Smooth muscle cell (in vitro differentiated cells): ENCODE results near the gene GCM1. TPM values are rescaled to one million over a fixed set of nuclear protein-coding genes. Genes with fewer than 3 reads are reported as not detected.
"Not testable (repeated sequence)": the region's sequence is repeated elsewhere in the genome, so short reads cannot be mapped to it uniquely, and the experiment has no call there.

Experiments
- DNase-seq: peaks from one replicate; lab custom pipeline; 2025; ENCODE audit not compliant: unreplicated experiment; lab: John Stamatoyannopoulos, UW
- H2AFZ ChIP-seq: fragments of 200-600 bp; sonication (generic); 2 replicates; pipeline ENCODE4 v1.6.0; 2016; ENCODE audit warnings: antibody characterized with exemption, low read depth, mild to moderate bottlenecking
- H3F3A ChIP-seq: fragments of 200-600 bp; sonication (generic); 2 replicates; pipeline ENCODE4 v1.6.0; 2017; ENCODE audit warnings: antibody characterized with exemption, low read depth
- H3K27ac ChIP-seq: fragments of 200-600 bp; sonication (generic); 2 replicates; pipeline ENCODE4 v1.5.1; 2016; ENCODE audit warnings: low read depth, mild to moderate bottlenecking
- H3K27me3 ChIP-seq: fragments of 200-600 bp; sonication (generic); 2 replicates; pipeline ENCODE4 v1.6.1; 2016; ENCODE audit warnings: low read depth, mild to moderate bottlenecking
- H3K36me3 ChIP-seq: fragments of 200-600 bp; sonication (generic); 2 replicates; pipeline ENCODE4 v1.5.1; 2016; ENCODE audit warnings: low read depth
- H3K4me1 ChIP-seq: fragments of 200-600 bp; sonication (generic); 2 replicates; pipeline ENCODE4 v1.5.1; 2016; ENCODE audit warnings: low read depth
- H3K4me2 ChIP-seq: fragments of 200-600 bp; sonication (generic); 2 replicates; pipeline ENCODE4 v1.6.0; 2016; ENCODE audit warnings: mild to moderate bottlenecking
- H3K4me3 ChIP-seq: fragments of 200-600 bp; sonication (generic); 2 replicates; pipeline ENCODE4 v1.5.1; 2016; ENCODE audit warnings: mild to moderate bottlenecking
- H3K79me2 ChIP-seq: fragments of 200-600 bp; sonication (generic); 2 replicates; pipeline ENCODE4 v1.6.0; 2016; ENCODE audit warnings: low read depth, mild to moderate bottlenecking
- H3K9ac ChIP-seq: fragments of 200-600 bp; sonication (generic); 2 replicates; pipeline ENCODE4 v1.6.0; 2016; ENCODE audit warnings: low read depth
- H3K9me3 ChIP-seq: fragments of 200-600 bp; sonication (generic); replicated peaks from 2 replicates; pipeline ENCODE4 v1.5.1; 2016; ENCODE audit warnings: low read depth
- H4K20me1 ChIP-seq: fragments of 200-600 bp; sonication (generic); 2 replicates; pipeline ENCODE4 v1.6.0; 2016; ENCODE audit warnings: low read depth
- CTCF ChIP-seq: fragments of 200-600 bp; sonication (generic); IDR thresholded peaks from 2 replicates; pipeline ENCODE4 v1.5.1; 2017; ENCODE audit warnings: borderline replicate concordance, mild to moderate bottlenecking, antibody characterized with exemption; ENCODE audit not compliant: insufficient read depth, poor library complexity, severe bottlenecking
- WGBS: methylation state at CpG from one replicate; pipeline ENCODE4 v1.1.7; 2016; ENCODE audit warnings: low lambda C conversion rate; 5-methylcytosine and 5-hydroxymethylcytosine counted together
- polyA plus RNA-seq: library from polyadenylated mRNA; unstranded; fragments of >200 nt; fragmentation: Nextera tagmentation; extraction: Ambion mirVana; gene quantifications from 2 replicates; pipeline ENCODE4 v1.2.1, GENCODE V29; 2016
- total RNA-seq: library from RNA; depleted of rRNA; stranded (reverse); fragments of >200 nt; gene quantifications from 2 replicates; pipeline ENCODE4 v1.2.3, GENCODE V29; 2014

The GCM1 gene
- total and polyA plus RNA-seq, 2 experiments from 2014 or later = not detected

GRCh38 chr6:53159558-53159957 is 10.9 kb upstream of the GCM1 start:
- Histone ChIP-seq H3K4me2 (no peak overlapping the region), H3K9me3 (no peaks in the 10 kb centered on the region), H2AFZ (no peak overlapping the region), H3F3A (no peaks in the 10 kb centered on the region), H3K36me3 (no peaks in the 10 kb centered on the region), H3K4me3 (no peak overlapping the region), H3K4me1 (no peaks in the 10 kb centered on the region), H4K20me1 (no peaks in the 10 kb centered on the region), H3K27me3 (no peaks in the 10 kb centered on the region), H3K9ac (no peak overlapping the region), H3K79me2 (no peaks in the 10 kb centered on the region), H3K27ac (no peak overlapping the region)
- DNase-seq = no peak
- no peak for TF ChIP-seq CTCF
- 53% methylated on average over 2 of the region's 2 CpGs for WGBS

GRCh38 chr6:53158076-53158475 is 9.4 kb upstream of the GCM1 start:
- H3K4me2 ChIP-seq, H3K27me3 ChIP-seq, H3K9me3 ChIP-seq, H3K27ac ChIP-seq, DNase-seq, H3K9ac ChIP-seq, H2AFZ ChIP-seq, H3K4me3 ChIP-seq, H3K36me3 ChIP-seq, H3K79me2 ChIP-seq, H4K20me1 ChIP-seq, H3K4me1 ChIP-seq, H3F3A ChIP-seq: not testable (repeated sequence)
- 98% methylated on average over 6 of the region's 6 CpGs for WGBS

- not testable (repeated sequence) for H2AFZ ChIP-seq, H3K4me3 ChIP-seq, H3K79me2 ChIP-seq, H3K27ac ChIP-seq, H3K9ac ChIP-seq, H3F3A ChIP-seq, H3K27me3 ChIP-seq, DNase-seq, H3K36me3 ChIP-seq, H3K4me1 ChIP-seq, H3K9me3 ChIP-seq, H4K20me1 ChIP-seq, H3K4me2 ChIP-seq
- 93% methylated on average over 4 of the region's 4 CpGs for WGBS
Measured at GRCh38 chr6:53155279-53155678, 6.6 kb upstream of the GCM1 start.

GRCh38 chr6:53154794-53155193 is 6.2 kb upstream of the GCM1 start:
- no peak overlapping the region for H3K4me2 ChIP-seq
- H3K79me2 ChIP-seq = no peaks in the 10 kb centered on the region
- H2AFZ ChIP-seq = no peak overlapping the region
- no peaks in the 10 kb centered on the region for H3F3A ChIP-seq
- no peaks in the 10 kb centered on the region for H3K27me3 ChIP-seq
- WGBS = 87% methylated on average over 2 of the region's 2 CpGs
- H3K4me3 ChIP-seq = no peak overlapping the region
- H3K4me1 ChIP-seq = no peaks in the 10 kb centered on the region
- DNase-seq = no peak
- H3K27ac ChIP-seq = no peak overlapping the region
- TF ChIP-seq CTCF = no peak
- H3K36me3 ChIP-seq = no peaks in the 10 kb centered on the region
- H4K20me1 ChIP-seq = no peaks in the 10 kb centered on the region
- no peak overlapping the region for H3K9ac ChIP-seq
- no peaks in the 10 kb centered on the region for H3K9me3 ChIP-seq

GRCh38 chr6:53154071-53154470 is 5.4 kb upstream of the GCM1 start:
- H3K79me2 ChIP-seq = no peaks in the 10 kb centered on the region
- no peak overlapping the region for H3K4me3 ChIP-seq
- H3K9ac ChIP-seq = no peak overlapping the region
- TF ChIP-seq CTCF = no peak
- H3K4me1 ChIP-seq = no peaks in the 10 kb centered on the region
- no peaks in the 10 kb centered on the region for H4K20me1 ChIP-seq
- no peaks in the 10 kb centered on the region for H3K27me3 ChIP-seq
- no peaks in the 10 kb centered on the region for H3K36me3 ChIP-seq
- H3F3A ChIP-seq = no peaks in the 10 kb centered on the region
- no peak for DNase-seq
- no peak overlapping the region for H2AFZ ChIP-seq
- H3K9me3 ChIP-seq = no peaks in the 10 kb centered on the region
- no peak overlapping the region for H3K27ac ChIP-seq
- WGBS = 81% methylated on average over 4 of the region's 4 CpGs
- H3K4me2 ChIP-seq = no peak overlapping the region
